Brain pericyte (primary cell): ENCODE measurements around the gene FAM20A.
"Not testable (repeated sequence)": the region's sequence is repeated elsewhere in the genome, so short reads cannot be mapped to it uniquely, and the experiment has no call there.

Experiments
- DNase-seq: peaks from one replicate; pipeline ENCODE4 v3.0.0-alpha.2; 2012; ENCODE audit warnings: low read depth, low spot score

Gene FAM20A

GRCh38 chr17:68492394-68493054, 108.6 kb downstream of the FAM20A start:
- DNase-seq: not testable (repeated sequence)

GRCh38 chr17:68491381-68492231, 109.6 kb downstream of the FAM20A start:
- DNase-seq: no peak

GRCh38 chr17:68489919-68490318, 111.2 kb downstream of the FAM20A start:
- no peak for DNase-seq
